Kidney (tissue), 14 donors: ENCODE data around the gene EML6. TPM values are rescaled to one million over a fixed set of nuclear protein-coding genes. Genes with fewer than 3 reads are reported as not detected.

Experiments used
- DNase-seq, 5 donors: peaks; one replicate each; pipeline ENCODE4 v3.0.0-alpha.2; 2013 to 2020
- FAIRE-seq: peaks from 2 replicates; lab custom pipeline; 2012; peaks lifted over from hg19 to GRCh38; lab: Jason Lieb, UNC
- H3K27ac ChIP-seq, 2 donors: one replicate each; pipeline ENCODE4 v1.7.0; 2013; ENCODE audit warnings: low read depth in 2 of 2, low read length in 2 of 2, inconsistent platforms in 1 of 2
- H3K27me3 ChIP-seq: one replicate; pipeline ENCODE4 v1.7.1; 2013; ENCODE audit warnings: low read length, inconsistent platforms; ENCODE audit not compliant: control insufficient read depth, insufficient read depth
- H3K36me3 ChIP-seq, 3 donors: one replicate each; pipeline versions ENCODE4 v1.7.0 to v1.7.1; 2013; ENCODE audit warnings: low read length in 3 of 3, control low read depth in 1 of 3, inconsistent platforms in 1 of 3; ENCODE audit not compliant: insufficient read depth in 3 of 3, control insufficient read depth in 2 of 3
- H3K4me1 ChIP-seq, 3 donors: one replicate each; pipeline versions ENCODE4 v1.7.0 to v1.7.1; 2013; ENCODE audit warnings: low read length in 3 of 3, inconsistent platforms in 1 of 3, low read depth in 1 of 3; ENCODE audit not compliant: control insufficient read depth in 2 of 3, insufficient read depth in 2 of 3
- H3K4me3 ChIP-seq, 3 donors: one replicate each; pipeline versions ENCODE4 v1.7.0 to v1.8.1; 2013; ENCODE audit warnings: low read length in 3 of 3, control low read depth in 1 of 3, inconsistent platforms in 1 of 3
- H3K9ac ChIP-seq, 3 donors: one replicate each; pipeline versions ENCODE4 v1.7.0 to v1.7.1; 2013; ENCODE audit warnings: low read length in 3 of 3, control low read depth in 1 of 3, inconsistent platforms in 1 of 3
- H3K9me3 ChIP-seq, 3 donors: one replicate each; pipeline versions ENCODE4 v1.7.0 to v1.7.1; 2013; ENCODE audit warnings: low read length in 3 of 3, control low read depth in 1 of 3, inconsistent platforms in 1 of 3; ENCODE audit not compliant: control insufficient read depth in 2 of 3, insufficient read depth in 1 of 3
- CTCF ChIP-seq: IDR thresholded peaks from 3 replicates; pipeline ENCODE4 v1.5.1; 2012; ENCODE audit warnings: mild to moderate bottlenecking, moderate library complexity, borderline replicate concordance; ENCODE audit not compliant: insufficient read depth; ENCODE audit errors: extremely low read depth
- intact Hi-C: fragments of 100-400 bp; cut with DNase I; formaldehyde crosslinking; loops from one replicate; pipeline ENCODE4 v1.11.1; 2022
- polyA plus RNA-seq: library from polyadenylated mRNA; stranded (reverse); fragments of 350-450 nt; fragmentation: Illumina TruSeq; extraction: RNeasy Lipid Tissue Mini Kit (QIAGEN cat#74804); gene quantifications from one replicate; pipeline ENCODE4 v1.2.3, GENCODE V29; 2014; ENCODE audit warnings: low read depth, low replicate concordance; ENCODE audit not compliant: insufficient read depth
- total RNA-seq: library from RNA; stranded (reverse); fragmentation: NEBNext Ultra II Directional; extraction: Animal tissue kit (Norgen Biotek cat#: 25700); gene quantifications from one replicate; pipeline ENCODE4 v1.2.1, GENCODE V29; 2021
- donor health status: control.
- donor health status: control.
- donor health status: control.
- donor health status: control.
- donor health status: control.
- donor health status: DM: yes; HTN: yes; CAD: no.
- donor health status: Normal renal cell carcinoma (clear cell type).

The EML6 gene
- total and polyA plus RNA-seq, 2 donors from 2014 or later = 1.7 to 3.1 TPM

- Histone ChIP-seq H3K4me3 (no peak overlapping the region), H3K36me3 (no peaks in the 10 kb centered on the region), H3K27ac (no peak overlapping the region), H3K9ac (no peak overlapping the region), H3K9me3 (no peaks in the 10 kb centered on the region), H3K27me3 (no peaks in the 10 kb centered on the region), H3K4me1 (no peaks in the 10 kb centered on the region)
- intact Hi-C loops = no loop called here
- FAIRE-seq (no peak), DNase-seq (no peak)
- no peak for TF ChIP-seq CTCF
These were observed 239.0 kb downstream of the EML6 start for GRCh38 chr2:54962511-54962910.

GRCh38 chr2:54962935-54963440 lies 239.5 kb downstream of the EML6 start:
- Histone ChIP-seq H3K36me3 (no peaks in the 10 kb centered on the region), H3K27me3 (no peaks in the 10 kb centered on the region), H3K4me3 (no peak overlapping the region), H3K27ac (no peak overlapping the region), H3K9me3 (no peaks in the 10 kb centered on the region), H3K9ac (no peak overlapping the region), H3K4me1 (no peaks in the 10 kb centered on the region)
- FAIRE-seq (no peak), DNase-seq (no peak)
- TF ChIP-seq CTCF = no peak
- intact Hi-C loops = no loop called here

GRCh38 chr2:54963476-54963875 lies 240.0 kb downstream of the EML6 start:
- no peaks in the 10 kb centered on the region for H3K4me1 ChIP-seq
- no peaks in the 10 kb centered on the region for H3K27me3 ChIP-seq
- intact Hi-C loops = no loop called here
- TF ChIP-seq CTCF = no peak
- no peak overlapping the region for H3K9ac ChIP-seq
- no peak for DNase-seq
- no peak for FAIRE-seq
- no peaks in the 10 kb centered on the region for H3K36me3 ChIP-seq
- no peak overlapping the region for H3K27ac ChIP-seq
- H3K4me3 ChIP-seq = no peak overlapping the region
- H3K9me3 ChIP-seq = no peaks in the 10 kb centered on the region

GRCh38 chr2:54964271-54964670 lies 240.8 kb downstream of the EML6 start:
- Histone ChIP-seq H3K4me3 (no peak overlapping the region), H3K9ac (no peak overlapping the region), H3K27ac (no peak overlapping the region), H3K36me3 (no peaks in the 10 kb centered on the region), H3K9me3 (no peaks in the 10 kb centered on the region), H3K4me1 (no peaks in the 10 kb centered on the region), H3K27me3 (no peaks in the 10 kb centered on the region)
- FAIRE-seq (no peak), DNase-seq (no peak)
- intact Hi-C loops = no loop called here
- TF ChIP-seq CTCF = no peak
